ENCODE data around the gene HRH2.
"Not testable (repeated sequence)": the region's sequence is repeated elsewhere in the genome, so short reads cannot be mapped to it uniquely, and the experiment has no call there.

Gene HRH2

DNA sequence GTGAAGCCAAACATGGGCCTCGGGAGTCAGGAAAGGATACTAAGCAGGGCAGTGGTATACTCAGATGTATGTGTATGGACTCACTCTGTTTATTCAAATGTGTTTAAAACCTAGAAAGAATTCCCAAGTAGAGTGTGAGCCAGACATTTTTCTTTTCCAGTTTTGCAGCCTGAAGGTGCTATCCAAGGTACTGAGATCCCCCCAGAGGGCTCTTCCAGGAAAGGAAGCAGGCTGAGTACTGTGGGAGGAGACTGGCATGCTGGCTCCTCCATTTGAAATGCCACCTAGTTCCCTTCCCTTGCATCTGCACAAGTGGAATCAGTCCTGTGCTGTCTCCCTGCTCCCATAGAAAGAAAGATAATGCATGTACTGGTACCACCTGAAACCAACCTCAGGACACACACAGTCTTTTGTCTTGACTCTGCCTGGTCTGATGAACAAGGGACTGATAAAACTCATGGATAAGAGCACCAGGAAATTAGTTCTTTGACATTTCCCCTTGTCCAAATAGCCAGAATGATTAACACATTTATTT lies 85.9 kb downstream of the HRH2 start:
- DNase-seq, result no peak

DNA sequence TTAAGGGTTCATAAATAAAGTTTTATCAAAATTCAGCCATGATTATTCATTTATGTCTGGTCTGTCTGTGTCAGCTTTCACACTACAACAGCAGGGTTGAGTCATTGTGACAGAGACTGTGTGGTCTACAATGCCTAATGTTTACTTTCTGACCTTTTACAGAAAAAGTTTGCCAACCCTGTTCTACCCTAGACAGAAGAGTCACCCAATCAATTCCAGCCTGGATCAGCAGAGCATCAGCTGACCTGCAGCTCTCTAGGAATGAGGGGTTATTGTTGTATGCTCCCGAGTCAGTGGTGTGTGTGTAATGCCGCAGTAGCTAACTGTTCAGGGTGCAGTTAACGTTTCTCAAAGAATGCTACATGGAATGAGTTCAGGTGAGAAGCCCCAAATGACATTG lies 87.3 kb downstream of the HRH2 start:
- DNase-seq, result no peak

DNA sequence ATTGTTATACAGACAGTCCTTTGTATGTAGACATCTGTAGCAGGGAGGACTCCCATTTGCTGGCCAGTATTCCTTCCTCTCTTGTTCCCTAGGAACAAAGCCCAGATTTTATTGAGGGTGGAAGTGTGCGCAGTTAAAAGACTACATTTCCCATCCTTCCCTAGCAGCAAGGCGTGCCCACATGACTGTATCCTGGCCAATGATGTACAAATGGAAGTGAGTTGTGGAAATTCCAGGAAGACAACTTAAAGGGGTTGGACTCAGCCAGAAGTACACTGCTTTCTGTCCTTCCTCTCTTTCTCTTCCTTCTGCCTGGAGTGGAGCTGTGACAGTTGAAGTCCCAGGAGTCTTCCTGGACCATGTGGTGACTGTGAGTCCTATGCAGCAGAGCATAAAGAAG lies 89.0 kb downstream of the HRH2 start:
- DNase-seq, result no peak

DNA sequence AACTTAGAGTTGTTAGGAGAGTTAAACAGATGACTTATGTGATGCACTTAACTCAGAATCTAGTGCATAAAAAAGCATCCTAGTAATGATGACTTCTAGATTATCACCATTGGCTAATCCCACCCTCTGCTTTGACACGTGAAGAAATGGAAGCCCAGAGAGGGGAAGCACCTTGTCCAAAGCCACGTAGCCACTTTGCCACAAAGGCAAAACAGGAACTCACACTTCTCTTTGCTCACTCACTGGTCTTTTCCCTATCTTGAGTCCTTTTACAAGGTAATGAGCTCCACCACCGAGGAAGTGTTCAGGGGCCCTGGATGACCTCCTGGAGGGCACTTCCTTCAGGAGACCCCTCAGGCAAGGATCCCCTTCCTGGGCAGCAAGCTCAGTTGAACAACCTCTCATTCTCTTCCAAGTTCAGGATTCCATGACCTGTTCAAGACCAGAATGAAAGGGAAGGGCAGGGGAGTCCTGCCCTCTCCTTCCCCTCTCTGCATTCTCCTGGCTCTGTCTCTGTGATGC lies 89.7 kb downstream of the HRH2 start:
- DNase-seq, result no peak

DNA sequence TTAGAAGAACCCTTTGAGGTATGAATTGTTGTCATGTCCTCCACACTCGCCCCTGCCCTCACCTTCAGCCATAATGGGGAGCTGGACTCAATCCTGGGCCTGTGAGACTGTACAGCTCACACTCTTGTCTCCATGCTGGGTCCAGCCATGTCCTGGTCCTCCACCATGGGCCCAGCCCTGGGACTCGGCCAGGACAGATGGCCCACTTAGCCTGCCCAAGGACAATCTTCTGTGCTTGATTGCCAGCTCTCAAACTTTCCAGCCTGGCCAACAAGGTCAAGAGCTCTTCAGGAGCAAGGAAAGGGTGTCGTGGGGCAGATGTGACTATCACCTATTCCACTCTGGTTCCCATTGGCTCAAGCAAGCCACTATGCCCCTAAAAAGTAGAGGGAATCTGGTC lies 90.8 kb downstream of the HRH2 start:
- DNase-seq, result no peak

DNA sequence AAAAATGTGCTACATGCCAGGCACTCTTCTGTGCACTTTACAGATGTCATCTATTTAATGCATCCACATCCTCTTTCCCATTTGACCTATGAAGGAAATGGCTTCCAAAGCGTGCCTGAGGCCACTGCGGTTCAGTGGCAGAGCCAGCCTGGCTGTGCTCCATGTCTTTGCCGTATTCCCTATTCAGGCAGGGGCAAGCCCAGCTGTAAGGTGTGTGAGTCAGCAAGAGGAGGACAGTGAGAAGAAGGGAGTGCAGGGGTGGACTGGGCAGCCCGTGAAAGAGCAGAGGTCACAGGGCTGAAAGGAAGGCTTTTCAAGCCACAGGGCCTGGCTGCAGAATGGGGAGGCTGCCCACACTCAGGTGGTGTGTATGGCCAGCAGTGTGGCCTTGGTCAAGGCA lies 91.7 kb downstream of the HRH2 start:
- DNase-seq, result no peak

DNA sequence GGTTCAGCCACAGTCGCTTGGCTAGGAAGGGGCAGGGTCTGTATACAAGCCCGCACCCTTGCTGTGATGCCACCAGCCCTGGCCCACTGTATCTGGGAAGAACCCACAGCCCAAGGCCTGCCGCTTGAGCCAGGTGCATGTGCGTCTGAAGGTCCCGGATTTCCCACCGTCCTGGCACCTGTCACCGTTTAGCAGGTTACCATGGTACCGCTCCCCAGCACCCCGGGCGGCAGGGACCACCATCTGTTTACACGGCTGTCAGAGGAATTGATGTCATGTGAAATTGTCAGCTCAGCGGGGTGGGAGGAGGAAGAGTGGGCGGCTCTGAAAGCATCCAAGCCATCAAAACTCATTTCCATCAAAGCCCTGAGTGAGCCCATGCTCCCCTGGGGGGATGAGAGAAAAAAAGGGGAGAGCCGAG lies 92.7 kb downstream of the HRH2 start:
- DNase-seq, result no peak

DNA sequence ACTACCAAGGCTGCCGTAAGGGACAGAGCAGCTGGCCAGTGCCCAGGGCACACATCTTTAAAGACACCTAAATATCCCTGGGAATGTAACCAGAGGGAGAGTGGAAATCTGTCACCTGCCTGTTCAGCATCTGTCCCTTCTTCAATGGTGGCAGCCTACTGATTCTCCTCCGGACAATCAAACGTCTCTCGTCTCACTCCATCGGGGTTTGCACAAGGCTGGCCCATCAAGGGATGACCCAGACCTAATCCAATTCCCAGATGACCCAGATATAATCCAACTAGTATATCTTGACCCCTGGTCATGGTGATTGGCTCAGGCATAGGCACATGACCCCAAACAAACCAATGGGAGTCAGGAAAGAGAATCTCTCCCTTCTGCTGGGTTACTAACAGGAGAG lies 93.5 kb downstream of the HRH2 start:
- DNase-seq, result no peak

DNA sequence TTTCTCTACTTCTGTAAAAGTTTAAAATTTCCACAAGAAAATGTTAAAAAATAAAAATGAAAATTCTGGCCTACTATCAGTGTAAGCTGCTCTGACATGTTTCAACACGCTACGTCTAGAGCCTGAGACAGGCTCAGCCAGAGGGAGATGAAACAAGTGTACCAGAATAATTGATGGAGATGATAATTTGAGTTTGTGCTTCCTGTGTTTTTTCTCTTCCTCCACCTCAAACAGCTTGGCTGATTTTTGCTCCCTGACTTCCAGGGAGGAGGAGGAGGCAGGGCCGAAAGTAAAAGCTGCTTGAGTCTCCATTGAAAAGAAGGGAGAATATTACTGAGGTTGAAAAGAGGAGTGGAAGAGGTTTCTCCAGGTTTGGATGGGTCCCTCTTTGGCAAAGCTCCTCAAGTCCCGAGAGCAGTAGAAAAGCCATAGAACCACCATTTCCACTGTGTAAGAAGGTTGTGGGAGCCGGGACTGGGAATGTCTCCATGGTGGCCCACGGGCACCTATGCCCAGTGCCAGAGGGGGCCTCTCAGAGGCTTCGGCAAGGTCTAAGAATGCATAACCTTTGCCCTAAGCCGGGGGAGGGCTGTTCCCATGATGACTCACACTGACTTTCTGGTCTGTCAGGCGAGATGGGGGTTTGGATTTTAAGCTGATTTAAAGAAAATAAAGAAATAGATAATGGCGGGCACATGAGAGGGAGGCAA lies 95.1 kb downstream of the HRH2 start:
- no peak for DNase-seq

DNA sequence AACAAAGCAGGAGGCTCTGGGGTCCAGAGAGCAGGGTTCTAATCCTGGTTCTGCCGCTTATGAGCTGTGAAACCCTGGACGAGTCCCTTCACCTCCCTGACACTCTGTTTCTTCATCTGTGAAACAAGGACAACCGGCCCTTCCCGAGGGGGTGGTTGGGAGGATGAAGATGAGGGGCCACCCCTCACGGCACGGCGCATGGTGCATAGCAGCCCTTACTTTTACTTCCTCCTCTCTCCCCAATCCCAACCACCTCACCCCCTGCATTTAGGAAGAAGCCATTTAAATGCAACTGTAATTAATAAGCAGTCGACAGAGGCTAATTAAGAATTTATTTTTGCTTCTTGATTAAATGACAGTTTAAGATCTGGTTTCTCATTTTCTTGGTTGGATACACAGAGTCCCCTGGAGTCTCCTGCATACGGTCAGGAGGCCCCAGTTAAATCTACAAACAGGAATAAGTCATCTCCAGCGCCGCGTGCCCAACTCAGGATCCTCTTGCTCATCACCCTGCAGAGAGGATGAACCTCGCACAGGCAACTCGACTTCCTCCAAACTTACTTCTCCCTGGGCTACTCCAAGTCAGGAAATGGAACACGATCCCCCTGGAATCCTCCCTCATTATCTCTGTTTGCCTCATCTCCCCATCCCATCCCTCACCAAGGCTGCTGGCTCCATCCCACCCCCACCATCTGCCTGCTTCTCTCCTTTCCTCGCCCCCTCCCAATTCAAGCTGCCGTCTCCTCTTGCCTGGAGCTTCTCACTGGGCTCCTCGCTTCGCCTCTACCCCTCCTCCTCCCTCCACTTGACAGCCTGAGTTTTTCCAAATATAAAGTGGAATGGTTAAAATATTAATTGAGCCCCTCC lies 95.9 kb downstream of the HRH2 start:
- DNase-seq, result no peak

DNA sequence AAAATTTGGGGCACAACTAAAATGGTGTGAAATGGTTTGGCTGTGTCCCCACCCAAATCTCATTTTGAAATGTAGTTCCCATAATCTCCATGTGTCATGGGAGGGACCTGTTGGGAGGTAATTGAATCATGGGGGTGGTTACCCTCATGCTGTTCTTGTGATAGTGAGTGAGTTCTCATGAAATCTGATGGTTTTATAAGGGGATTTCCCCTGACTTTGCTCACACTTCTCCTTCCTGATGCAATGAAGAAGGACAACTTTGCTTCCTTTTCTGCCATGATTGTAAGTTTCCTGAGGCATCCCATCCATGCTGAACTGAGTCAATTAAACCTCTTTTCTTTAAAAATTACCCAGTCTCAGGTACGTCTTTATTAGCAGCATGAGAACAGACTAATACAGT lies 102.1 kb downstream of the HRH2 start:
- not testable (repeated sequence) for DNase-seq

Data from stimulated activated CD4-positive, alpha-beta T cell treated with anti-CD3 and anti-CD28 coated beads, Interleukin-15, amount 100 ng/mL, for 24 hours (primary cell).